ENCODE results near the gene FABP1.

The FABP1 gene

GRCh38 chr2:88147145-88147544 is 19.3 kb upstream of the FABP1 start:
- no peak overlapping the region for H3K27ac ChIP-seq
- TF ChIP-seq, protein P1, sequence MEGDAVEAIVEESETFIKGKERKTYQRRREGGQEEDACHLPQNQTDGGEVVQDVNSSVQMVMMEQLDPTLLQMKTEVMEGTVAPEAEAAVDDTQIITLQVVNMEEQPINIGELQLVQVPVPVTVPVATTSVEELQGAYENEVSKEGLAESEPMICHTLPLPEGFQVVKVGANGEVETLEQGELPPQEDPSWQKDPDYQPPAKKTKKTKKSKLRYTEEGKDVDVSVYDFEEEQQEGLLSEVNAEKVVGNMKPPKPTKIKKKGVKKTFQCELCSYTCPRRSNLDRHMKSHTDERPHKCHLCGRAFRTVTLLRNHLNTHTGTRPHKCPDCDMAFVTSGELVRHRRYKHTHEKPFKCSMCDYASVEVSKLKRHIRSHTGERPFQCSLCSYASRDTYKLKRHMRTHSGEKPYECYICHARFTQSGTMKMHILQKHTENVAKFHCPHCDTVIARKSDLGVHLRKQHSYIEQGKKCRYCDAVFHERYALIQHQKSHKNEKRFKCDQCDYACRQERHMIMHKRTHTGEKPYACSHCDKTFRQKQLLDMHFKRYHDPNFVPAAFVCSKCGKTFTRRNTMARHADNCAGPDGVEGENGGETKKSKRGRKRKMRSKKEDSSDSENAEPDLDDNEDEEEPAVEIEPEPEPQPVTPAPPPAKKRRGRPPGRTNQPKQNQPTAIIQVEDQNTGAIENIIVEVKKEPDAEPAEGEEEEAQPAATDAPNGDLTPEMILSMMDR (conservative IDR thresholded peaks at IDR 0.05), result no peak
- TF ChIP-seq ZFX (IDR thresholded peaks at IDR 0.05), result no peak

DNA sequence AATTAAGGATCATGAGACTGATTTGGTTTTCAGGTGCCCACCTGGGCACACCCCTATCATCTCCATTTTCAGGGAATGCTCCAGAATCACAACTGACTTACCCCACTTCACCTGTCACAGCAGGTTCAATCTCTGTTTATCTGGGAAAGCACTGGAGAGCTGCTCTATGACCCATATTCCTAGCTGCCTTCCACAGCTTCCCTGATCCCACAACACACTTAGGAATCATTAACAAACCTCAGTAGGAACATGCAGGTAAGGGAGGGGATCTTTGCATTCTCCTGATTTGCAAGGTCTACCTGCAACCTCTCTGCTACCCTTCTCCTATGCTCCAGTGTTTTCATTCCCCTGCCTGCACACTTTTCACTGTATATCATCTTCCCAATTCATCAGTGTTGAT is 18.7 kb upstream of the FABP1 start:
- H3K27ac ChIP-seq, result no peak overlapping the region
- TF ChIP-seq, protein P1 (conservative IDR thresholded peaks at IDR 0.05), result no peak
- TF ChIP-seq ZFX (IDR thresholded peaks at IDR 0.05), result no peak

DNA sequence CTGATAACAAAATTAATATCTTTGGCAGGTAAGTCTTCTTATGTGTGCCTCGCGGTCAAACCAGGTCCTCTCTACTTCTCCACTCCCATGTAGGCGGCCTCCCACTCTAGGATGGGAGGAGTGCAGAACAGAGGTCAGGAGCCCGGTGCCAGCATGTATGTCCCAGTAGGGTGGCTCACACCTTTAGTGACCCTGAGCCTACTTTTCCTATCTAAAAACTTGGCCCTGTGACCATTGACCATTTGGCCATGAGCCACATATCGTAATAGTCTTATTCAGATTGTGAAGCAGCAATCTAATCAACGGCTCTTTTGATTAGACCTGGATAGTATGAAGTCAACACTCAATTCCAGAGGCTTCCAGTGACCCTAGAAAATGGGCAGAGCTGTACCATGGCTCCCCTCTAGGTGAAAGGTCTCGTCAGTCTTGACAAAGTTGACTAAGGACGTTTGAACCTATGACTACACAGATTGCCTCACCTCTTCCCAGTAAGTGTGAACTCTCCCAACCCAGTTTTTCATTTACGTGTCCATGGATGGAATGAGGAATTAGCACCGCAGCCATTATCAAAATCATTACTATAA is 17.1 kb upstream of the FABP1 start:
- TF ChIP-seq, protein P1 (conservative IDR thresholded peaks at IDR 0.05), result no peak
- TF ChIP-seq ZFX (IDR thresholded peaks at IDR 0.05), result no peak
- no peak overlapping the region for H3K27ac ChIP-seq

- no peak for TF ChIP-seq ZFX (IDR thresholded peaks at IDR 0.05)
- TF ChIP-seq, protein P1 (conservative IDR thresholded peaks at IDR 0.05), result no peak
These were observed 16.4 kb upstream of the FABP1 start for GRCh38 chr2:88144271-88144670.

GRCh38 chr2:88141952-88142351 is 14.1 kb upstream of the FABP1 start:
- TF ChIP-seq, protein P1 (conservative IDR thresholded peaks at IDR 0.05), result no peak
- TF ChIP-seq ZFX (IDR thresholded peaks at IDR 0.05), result no peak
- no peak overlapping the region for H3K27ac ChIP-seq

More at GRCh38 chr2:88144271-88144670, 16.4 kb upstream of the FABP1 start:
- no peak overlapping the region for H3K27ac ChIP-seq

GRCh38 chr2:88139804-88140203 is 11.9 kb upstream of the FABP1 start:
- H3K27ac ChIP-seq, result no peak overlapping the region
- TF ChIP-seq, protein P1 (conservative IDR thresholded peaks at IDR 0.05), result no peak
- no peak for TF ChIP-seq ZFX (IDR thresholded peaks at IDR 0.05)

DNA sequence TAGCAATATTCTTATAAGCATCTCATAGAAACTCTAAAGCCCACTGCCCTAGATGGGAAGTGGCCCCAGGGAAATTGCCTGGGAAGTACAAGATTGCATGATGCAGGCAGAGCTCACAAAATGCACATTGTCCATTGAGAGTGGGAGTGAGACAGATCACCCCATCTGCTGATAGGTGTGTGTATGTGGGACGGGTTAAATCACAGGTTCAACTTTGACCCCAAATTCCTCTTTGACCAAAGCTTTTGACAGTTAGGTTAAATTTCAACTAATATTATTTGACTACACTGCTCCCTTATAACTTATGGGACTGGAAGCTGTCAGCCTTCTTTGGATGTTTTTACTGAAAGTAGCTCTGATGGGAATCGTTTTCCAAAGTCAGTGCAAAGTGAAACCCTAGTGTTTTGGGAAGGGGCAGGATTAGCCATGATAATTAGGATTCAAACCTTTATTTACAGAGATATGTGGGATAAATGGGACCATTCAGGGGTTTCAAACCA is 11.4 kb upstream of the FABP1 start:
- H3K27ac ChIP-seq, result no peak overlapping the region
- no peak for TF ChIP-seq ZFX (IDR thresholded peaks at IDR 0.05)
- TF ChIP-seq, protein P1 (conservative IDR thresholded peaks at IDR 0.05), result no peak
